Right lung (tissue), 5 donors: ENCODE results near the gene EPB41L1. TPM values are rescaled to one million over a fixed set of nuclear protein-coding genes. Genes with fewer than 3 reads are reported as not detected.
A peak's percentile ranks its signal among the peaks of the same experiment; 100 is the strongest.

ENCODE experiments used
- DNase-seq, 2 donors: peaks; one replicate each; pipeline ENCODE4 v3.0.0-alpha.2; 2013
- polyA plus RNA-seq, 5 donors: library from polyadenylated mRNA; unstranded; fragments of 120-200 nt; gene quantifications; one replicate each; pipeline versions ENCODE4 v1.2.1 to v1.2.3, GENCODE V29; 2013; ENCODE audit warnings: inconsistent platforms in 1 of 5, low replicate concordance in 1 of 5; ENCODE audit not compliant: insufficient read length in 5 of 5, insufficient read depth in 1 of 5

Gene EPB41L1
- polyA plus RNA-seq, 5 donors: 32.2 to 39.0 (median 37.3) TPM

DNA sequence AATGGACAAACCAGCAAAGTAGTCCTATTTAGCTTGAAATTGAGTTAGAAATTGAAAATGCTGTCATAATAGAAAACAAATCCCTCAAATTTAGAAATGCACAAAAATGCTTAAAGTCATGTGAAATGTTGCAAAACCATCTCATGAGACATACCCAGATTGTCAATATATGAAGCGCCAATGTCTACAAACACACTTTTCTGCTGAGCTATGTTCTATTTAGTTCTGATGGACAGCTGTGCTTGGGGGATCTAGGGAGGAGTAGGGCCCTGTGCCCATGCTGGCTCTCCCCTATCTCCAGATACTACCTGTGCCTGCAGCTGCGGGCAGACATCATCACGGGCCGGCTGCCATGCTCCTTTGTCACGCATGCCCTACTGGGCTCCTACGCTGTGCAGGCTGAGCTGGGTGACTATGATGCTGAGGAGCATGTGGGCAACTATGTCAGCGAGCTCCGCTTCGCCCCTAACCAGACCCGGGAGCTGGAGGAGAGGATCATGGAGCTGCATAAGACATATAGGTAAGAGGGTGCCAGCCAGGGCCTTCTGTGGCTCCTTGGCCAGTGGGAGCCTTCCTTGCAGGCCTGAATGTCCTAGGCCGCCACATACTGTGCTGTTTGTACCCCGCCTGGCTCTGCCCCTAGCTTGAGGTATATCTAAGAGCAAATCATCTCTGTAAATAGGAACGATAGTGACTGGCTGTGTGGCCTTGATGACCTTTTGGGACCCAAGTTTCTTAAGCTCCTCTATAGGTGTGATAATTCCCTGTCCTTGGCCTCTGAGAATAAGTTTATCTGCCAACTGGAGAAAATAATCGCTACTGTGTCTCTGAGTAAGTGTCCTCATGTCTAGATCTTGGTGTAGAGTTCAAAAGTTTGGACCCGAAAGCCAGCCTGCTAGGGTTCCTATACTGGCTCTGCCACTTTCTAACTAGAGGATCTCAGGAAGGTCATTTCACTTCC, 30.6 kb downstream of the EPB41L1 start:
- DNase-seq: no peak

DNA sequence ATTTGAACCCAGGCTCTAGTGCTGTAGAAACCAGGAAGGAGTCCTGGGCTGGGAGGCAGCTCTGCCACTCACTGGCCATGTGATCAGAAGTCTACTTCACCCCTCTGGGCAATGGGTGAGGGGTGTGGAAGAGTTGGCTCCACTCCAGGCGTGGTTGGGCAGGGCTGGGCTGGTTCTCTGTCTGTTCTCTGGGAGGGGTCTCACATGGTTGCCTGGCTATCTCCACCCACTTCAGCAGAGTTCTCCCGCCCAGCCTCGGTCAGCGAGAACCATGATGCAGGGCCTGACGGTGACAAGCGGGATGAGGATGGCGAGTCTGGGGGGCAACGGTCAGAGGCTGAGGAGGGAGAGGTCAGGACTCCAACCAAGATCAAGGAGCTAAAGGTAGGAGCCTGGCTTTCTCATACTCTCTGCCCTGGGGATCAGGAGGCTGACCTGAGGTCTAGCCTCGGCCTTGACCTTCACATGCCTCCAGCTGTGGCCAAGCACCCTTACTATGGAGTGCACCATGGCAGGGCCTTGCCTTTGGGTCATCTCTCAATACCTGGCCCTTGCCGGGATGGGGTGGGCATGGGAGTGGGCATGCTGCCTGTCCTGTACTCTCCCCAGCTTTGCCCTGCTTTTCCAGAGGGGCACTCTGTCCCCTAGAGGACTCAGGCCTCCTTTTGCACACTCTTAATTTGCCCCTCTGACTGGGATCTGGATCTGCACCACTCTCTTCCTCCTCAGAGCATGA, 39.6 kb downstream of the EPB41L1 start:
- no peak for DNase-seq

DNA sequence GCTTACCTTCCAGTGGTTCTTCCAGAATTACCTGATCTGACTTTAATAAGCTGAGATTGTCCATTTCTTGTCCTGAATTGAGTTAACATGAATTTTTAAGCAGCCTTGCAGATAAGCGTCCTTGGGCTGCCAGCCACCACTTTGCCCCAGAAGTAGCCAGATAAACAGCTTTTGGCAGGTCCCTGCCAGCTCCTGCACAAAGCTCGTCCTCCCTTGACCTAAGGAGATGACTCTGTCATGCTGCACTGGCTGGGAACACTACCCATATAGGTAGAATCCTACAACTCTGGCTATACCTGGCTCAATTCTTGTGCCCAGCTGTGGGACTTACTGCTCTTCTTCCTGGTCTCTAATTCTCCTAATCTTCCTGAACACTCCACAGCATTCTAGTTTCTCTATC, 42.1 kb downstream of the EPB41L1 start:
- no peak for DNase-seq

DNA sequence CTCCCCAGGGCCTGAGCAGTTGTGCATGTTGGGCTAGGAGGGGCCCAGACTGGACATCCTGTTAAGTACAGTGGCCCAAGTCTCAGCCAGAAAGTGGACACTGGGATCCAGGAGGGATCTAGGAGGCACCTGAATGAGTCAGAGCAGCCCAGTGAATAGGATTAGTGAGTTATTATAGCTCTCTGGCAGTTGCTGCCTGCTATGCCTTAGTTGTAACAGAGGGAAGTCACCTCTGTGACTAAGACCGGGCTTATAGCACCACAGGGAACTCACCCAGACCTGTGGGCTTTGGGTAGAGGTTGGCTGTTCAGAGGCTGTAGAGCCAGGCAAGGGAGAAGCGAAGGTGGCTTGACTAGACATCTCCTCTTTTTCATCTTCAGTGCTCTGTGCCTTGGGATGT, 42.7 kb downstream of the EPB41L1 start:
- no peak for DNase-seq

DNA sequence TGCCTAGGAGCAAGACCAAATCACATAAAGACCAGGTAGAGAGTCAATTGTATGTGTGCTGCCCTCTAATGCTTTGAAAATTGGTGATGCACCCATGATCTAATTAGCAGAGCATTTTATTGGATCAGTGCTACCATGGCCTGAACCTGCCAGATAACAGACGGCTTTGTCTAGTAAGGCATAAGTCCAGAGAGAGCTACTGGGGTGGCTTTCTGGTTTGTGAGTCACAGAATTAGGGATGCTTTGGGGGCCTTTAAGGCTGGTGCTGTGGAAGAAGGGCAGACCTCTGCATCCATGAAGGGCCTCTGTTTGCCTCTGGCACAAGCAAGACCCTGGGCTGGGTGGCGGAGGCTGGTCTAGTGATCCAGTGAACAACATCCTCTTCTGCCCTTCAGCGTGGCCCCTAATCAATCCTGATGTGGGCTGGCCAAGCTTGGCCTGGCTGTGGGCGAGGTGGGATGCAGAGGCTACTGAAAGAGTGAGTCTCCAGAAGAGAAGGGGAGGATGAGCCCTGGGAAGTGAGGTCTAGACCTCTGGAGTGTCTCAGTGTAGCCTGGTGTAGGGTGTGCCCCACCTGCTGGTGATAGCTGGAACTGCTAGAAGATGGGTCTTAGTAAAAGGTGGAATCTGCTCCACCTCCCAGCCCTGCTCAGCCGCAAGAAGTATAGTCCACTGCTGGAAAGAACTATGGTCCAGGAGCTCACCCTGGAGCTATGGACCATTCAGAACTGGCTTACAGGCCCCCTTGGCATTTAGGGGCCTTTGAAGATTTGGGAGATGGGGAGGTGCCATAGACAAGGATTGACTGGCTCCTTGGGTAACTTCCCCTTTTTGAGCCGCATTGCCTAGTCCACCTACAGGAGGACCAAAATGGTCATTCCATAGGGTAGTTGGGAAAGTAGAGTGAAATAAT, 45.1 kb downstream of the EPB41L1 start:
- peak; percentile 47 to 68 for DNase-seq

DNA sequence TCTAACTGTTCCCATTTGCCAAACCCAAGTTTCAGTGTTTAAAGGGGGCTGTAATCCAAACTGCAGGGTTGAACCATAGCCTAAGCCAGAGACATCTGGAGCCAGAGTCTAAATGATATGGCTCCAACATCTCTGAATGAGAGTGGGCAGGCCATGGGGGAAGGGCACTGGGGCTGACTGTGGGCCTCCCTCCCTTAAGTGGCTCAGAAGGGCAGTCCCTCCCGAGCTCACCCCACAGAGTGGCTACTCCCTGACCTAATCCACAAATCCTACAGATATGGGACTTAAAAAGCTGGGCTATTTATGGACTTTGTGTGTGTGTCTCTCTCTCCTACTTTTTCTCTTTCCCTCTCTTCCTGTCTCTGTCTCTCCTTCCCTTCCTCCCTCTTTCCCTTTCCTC, 45.9 kb downstream of the EPB41L1 start:
- DNase-seq: no peak

DNA sequence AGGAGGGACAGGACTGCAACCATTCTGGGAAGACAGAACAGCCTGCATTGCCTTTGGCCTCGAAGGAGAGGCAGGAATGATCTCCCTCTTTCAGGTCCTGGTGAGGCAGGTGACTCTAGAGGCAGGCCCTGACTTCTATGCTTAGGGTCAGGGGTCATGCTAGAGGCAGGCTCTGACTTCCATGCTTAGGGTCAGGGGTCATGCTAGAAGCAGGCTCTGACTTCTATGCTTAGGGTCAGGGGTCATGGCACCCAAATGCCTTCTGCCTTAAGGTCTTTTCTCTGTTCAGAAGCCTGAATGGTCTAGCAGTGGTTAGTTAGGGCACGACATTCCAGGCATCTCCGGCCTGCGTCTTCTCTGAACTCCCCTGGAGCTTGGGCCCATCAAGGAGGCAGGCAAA, 46.7 kb downstream of the EPB41L1 start:
- DNase-seq: no peak

DNA sequence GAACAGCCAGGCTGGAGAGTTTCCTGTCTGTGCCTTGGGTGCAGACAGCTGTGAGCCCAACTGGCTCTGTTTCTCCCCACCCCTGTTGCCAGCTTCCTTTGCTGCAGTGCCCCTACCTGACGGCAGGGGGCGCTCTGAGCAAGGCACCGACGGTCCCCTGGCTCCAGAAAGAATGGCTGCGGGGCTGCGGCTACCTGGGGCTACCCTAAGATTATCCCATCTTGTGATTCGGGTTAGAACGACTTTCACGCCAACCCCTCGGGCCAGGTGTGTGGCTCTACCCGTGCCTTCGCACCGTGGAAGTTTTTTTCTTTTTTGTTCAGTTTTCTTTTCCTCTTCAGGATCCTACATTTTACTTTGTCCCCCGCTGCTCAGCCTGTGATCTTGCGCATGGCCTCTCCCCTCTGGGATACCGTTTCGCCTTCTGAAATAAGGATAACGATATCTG, 48.4 kb downstream of the EPB41L1 start:
- DNase-seq: peak in 1 of 2 donors; percentile 30

DNA sequence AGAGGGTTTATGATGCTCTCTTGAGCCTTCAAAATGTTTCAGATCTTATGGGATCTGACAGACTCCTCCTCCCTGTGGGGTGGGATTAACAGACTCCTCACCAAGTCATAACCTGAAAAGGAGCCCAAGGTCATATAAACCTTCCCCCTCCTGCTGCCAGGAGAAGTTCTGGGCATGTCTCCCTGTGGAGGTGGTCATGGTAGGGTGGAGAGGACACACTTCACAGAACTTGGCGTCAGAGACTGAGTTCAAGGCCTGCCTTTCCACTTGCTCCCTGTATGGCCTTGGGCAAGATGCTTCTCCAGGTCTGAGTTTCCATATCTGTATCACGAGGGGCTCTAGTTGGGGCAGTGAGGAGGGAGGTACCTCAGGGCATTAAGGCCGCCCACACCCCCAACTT, 49.3 kb downstream of the EPB41L1 start:
- no peak for DNase-seq

DNA sequence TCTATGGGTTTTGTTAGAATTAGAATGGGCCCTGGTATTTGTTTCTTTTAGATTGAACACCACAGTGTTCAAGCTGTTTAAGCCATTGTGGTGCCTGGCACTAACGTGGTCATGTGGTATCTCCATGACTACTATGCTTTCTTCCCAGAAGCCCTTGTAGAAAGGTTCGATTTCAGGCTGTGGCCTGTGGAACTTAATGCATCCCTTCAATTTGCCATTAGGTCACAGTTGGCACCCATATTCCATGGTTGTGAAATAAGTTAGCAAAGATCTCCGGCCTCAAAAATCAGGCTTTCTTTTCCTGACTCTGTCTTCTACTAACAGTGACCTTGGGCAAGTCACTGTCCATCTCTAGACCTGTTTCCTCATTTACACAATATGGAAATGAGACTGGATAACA, 50.5 kb downstream of the EPB41L1 start:
- no peak for DNase-seq

DNA sequence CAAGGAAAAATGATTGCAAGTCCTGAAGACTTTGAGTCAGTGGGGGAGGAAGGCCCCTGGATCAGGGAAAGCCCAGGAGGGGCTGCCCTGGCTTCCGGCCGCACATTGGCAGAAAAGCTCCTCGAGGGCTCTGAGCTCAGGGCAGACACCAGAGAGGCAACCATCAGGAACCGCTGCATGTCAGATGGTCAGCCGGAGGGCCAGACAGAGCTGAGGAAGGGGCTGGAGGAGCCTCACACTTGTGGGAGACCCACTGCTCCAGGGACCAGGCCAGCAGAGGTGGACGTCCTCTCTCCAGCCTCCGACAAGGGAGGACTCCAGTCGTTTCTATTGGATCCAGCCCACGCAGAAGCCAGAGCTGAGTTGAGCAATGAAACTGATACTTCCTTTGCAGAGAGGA, 51.5 kb downstream of the EPB41L1 start:
- no peak for DNase-seq

DNA sequence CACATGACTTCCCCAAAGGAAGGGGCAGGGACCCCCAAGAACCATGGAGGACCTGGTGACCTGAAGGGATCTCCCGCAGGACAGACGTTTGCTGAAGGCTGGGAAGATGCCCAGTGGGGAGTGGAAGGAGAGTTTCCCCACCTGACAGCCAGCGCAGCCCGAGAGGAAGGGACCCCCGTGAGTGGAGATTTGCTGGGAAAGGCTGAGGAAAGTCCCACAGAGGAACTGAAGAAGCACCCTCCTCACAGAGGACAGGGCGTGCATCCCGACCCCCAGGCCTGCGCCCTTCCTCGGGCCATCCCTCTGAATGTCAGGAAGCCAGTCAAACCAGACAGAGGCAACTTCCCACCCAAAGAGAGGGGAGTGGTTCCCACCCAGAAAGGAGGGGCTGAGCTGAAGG, 52.1 kb downstream of the EPB41L1 start:
- no peak for DNase-seq

DNA sequence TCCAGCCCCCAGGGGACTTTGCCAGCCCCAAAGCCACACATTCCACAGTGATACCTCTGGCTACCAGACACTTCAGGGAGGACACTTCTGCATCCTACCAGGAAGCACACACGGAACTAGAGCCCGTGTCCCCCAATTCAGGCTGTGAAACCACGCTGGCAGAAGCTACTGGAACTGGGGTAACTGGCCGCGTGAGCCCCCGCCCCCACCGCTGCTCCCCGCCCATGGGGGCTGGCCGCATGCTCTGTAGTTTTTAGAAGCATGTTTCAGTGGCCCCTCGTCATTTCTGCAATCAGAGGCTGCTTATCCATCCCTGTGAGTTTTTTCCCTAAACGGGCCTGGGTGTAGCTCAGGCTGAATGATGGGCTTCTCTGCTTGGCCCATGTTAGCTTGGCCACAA, 53.1 kb downstream of the EPB41L1 start:
- DNase-seq: no peak

DNA sequence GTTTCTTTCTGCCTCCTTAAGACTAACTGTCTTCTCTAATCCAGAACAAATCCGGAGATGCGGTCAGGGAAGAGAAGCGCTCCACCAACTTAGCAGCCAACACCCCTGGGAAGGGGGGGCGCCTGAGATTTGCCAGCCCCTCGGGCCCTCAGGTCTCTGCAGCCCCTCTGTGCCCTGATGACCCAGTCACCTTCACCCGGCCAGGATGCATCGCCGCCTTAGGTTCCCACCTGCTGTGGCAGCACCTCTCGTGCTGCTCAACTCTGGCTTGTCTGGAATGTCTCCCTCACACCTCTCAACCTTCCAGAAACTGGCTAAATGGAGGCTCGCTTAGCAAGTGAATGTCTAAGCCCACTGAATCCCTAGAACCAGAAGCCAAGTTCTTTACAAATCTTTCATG, 53.7 kb downstream of the EPB41L1 start:
- DNase-seq: no peak

DNA sequence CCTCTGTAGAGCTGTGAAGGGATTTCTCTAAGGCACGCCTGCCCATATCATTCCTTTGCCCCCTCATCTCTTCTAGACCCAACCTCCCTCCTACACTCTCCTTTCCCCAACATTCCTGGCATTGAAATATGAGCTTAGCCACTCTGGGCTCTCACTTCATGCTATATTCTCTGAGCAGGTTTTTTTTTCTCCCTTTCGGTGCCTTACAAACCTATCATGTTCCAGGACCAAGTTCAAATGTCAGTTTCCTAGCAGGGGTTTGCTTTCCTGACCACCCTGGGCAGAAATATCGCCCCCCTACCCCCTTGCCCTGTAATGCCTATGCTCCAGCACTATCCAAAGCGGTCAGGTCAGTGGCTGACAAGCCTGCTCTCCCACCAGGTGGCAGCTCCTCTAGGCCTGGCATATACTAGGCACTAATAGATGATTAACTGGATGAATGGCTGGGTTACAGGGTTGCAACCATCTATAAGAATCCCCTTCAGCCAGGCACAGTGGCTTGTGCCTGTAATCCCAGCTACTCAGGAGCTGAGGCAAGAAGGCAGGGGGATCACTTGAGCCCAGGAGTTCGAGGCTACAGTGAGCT, 56.0 kb downstream of the EPB41L1 start:
- DNase-seq: peak in 1 of 2 donors; percentile 21

DNA sequence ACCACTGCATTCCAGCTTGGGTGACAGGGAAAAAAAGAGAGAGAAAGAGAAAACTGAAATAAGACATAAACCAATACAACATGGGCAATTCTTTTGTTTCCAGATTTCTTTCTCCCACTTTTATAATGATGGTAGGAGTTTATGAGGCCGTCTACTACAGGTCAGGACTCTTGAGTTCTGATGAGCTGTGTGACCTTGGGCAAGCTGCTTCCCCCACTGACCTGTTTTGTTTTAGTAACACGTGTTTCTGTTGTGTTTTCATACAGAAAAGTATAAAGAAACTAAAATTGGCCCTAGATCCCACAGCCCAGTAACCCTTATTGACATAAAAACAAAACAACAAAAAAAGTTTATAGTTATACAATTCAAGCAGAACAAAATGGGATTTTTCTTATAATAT, 58.8 kb downstream of the EPB41L1 start:
- DNase-seq: no peak

DNA sequence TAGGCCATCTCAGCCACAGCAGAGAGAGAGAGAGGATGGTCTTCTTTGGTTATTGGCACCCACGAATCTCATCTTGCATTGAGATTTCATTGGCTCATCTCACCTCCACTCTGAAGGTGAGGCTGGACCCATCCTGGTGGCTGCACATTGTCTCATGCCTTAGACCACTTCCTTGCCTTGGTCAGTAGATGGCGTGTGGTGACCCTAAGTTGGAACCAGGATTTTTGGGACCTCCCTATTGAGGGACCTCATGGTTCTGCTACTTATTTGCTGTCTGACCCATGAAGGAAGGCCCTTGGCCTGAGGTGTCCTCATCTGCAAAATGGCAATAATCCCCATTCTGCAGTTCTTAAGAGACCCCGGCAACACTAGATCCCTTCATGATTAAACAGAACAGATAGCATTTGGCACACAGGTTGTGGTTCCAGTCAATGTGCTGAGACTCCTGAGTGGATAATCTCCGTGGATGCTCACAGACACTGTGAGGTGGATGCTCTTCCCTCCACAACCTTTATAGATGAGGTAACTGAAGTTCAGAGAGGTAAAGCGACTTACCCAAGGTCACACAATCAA, 60.2 kb downstream of the EPB41L1 start:
- no peak for DNase-seq

DNA sequence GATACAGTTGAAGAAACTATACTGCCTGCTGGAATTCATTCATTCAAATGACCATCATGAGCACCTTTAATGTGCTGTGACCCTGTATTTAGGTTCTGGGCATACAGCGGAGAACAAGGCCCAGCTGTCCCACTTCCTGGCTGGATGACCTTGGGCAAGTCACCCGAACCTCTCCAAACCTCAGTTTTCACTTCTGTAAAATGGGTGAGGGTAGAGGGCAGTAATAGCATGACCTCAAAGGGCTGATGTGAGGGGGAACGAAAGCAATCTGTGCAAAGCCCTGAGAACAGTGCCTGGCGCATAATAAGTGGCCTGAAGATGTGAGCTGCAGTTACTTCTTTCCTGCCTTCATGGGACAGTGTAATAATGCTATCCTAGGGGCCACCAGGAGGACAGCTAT, 61.2 kb downstream of the EPB41L1 start:
- DNase-seq: no peak

DNA sequence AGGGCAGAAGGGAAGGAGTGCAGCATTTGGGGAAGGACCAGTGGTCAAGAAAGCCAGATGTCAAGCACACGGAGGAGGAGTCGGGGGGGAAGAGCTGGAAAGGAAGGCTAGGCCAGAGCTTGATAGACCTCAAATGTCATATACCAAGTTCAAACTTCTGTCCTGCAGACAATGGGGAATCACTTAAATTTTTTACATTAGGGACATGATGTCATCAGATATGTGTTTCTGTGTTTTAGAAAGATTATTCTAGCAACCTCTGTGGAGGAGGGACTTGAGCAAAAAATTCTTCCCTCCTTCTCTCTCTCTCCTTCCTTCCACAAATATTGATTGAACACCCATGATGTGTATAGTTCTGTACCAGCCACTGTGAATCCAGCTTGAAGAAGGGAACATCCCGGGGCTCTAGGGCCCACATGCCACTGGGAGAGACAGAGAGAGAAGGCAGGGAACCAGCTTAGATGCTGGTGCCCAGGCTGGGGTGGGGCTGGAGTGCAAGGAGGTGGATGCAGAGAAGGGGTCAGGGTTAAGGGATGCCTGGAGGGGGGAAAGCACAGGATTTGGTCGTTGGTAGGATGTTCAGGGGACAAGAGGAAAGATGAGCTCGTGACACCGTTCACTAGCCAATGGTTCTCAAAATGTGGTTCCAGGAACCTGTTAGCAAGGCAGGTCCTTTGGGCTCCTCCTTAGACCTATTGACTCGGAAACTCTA, 61.9 kb downstream of the EPB41L1 start:
- no peak for DNase-seq

DNA sequence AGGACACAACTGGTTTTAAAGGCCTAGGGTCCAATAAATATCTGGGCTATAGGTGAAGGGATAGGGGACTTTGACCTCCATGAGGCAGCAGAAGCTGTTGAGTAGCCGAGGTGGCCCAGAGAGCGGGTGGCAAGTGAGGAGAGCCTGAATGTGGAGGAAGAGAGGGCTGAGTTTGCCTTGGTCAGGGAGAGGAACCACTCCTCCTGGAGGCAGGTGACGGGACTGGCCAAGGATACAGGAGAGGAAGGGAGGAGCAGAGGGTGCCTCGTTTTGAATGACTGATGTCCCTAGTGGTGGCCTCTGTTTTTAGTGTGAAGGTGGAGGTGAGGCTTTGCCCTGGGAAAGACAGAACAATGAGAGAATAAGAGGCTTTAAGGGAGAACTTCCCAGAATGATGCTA, 62.7 kb downstream of the EPB41L1 start:
- no peak for DNase-seq
